Myometrial cell (primary cell): ENCODE data around the gene FILIP1L. TPM values are rescaled to one million over a fixed set of nuclear protein-coding genes. Genes with fewer than 3 reads are reported as not detected.

Source experiments
- total RNA-seq: library from RNA; depleted of rRNA; stranded (reverse); fragments of >200 nt; gene quantifications from 2 replicates; pipeline ENCODE4 v1.2.3, GENCODE V29; 2015

FILIP1L gene
- 35.1 and 40.1 TPM in 2 replicates for total RNA-seq

DNA sequence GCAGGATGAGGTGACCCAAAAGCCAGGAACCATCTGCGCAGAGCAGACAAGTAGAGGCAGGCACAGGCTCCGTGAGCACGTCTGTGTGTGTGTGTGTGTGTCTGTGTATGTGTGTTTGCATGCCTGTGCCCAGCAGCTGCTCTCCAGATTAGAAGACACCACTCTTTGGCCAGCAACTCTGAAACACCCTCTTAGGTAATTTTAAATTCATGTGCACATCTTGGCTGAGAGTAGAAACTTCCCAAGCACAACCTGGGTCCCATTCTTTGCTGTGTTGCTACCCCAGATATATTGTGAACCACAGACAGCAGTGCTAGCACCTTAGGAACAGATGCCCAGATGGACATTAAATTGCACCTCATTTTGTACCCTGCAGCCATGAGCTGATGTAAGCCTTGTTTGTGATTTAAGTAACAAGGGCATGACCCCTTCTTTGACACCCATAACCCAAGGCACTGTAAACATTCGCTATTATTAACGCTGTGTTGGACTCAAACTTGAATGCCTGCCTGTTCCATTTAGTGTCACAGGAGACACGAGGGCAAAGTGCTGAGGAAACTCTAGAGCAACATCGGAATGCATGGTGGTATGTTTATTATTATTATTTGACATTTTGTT lies at the start of gene FILIP1L:
Gene FILIP1L, minus strand, starts transcription at position 89 of the 618 bp plus-strand sequence.

GRCh38 chr3:99817437-99818240 lies 296.7 kb downstream of the FILIP1L start, which contains the start of gene CMSS1:
Gene CMSS1 (plus strand): TSS chr3:99817862.

Other genes starting within 250 kb of the FILIP1L start
- 55.6 and 100 TPM in 2 replicates for gene TBC1D23, start 146.5 kb upstream of the FILIP1L start, total RNA-seq
- 15.0 and 21.4 TPM in 2 replicates for gene NIT2, start 220.3 kb upstream of the FILIP1L start, total RNA-seq